SK-N-SH (cell line): Measurements from ENCODE around the gene EXOC7. TPM values are rescaled to one million over a fixed set of nuclear protein-coding genes. Genes with fewer than 3 reads are reported as not detected.

Source experiments
- CTCF ChIA-PET: fragments of 300-600, 350-600 bp; formaldehyde crosslinking; extraction: SDS; loops from one replicate; lab custom pipeline; 2021; lab: Yijun Ruan, JAX
- POLR2A ChIA-PET: fragments of 350-600 bp; sonication (Branson Sonifier 250); formaldehyde crosslinking; extraction: SDS; loops from one replicate; lab custom pipeline; 2020; ENCODE audit warnings: antibody characterized with exemption, inconsistent platforms; lab: Yijun Ruan, JAX
- DNase-seq: peaks from one replicate; pipeline ENCODE4 v3.0.0; 2012
- H2AFZ ChIP-seq: fragments of 200-600 bp; sonication (generic); 2 replicates; pipeline ENCODE4 v1.8.1; 2016; ENCODE audit warnings: antibody characterized with exemption, mild to moderate bottlenecking, low read depth
- H3F3A ChIP-seq: fragments of 200-600 bp; sonication (generic); replicated peaks from 2 replicates; pipeline ENCODE3; 2016; ENCODE audit warnings: antibody characterized with exemption, mild to moderate bottlenecking; ENCODE audit not compliant: insufficient read depth
- H3K27ac ChIP-seq, 2 experiments: fragments of 200-500 bp in 1 of 2; fragments of 200-600 bp in 1 of 2; sonication (Bioruptor generic) in 1 of 2; sonication (generic), shearing (Covaris generic) in 1 of 2; 2 replicates each; pipeline versions ENCODE4 v1.5.1 to v1.6.1; 2014 to 2016; ENCODE audit warnings: low read depth in 2 of 2, inconsistent platforms in 1 of 2, low read length in 1 of 2, mild to moderate bottlenecking in 1 of 2, mixed read lengths in 1 of 2
- H3K27me3 ChIP-seq: fragments of 200-600 bp; sonication (generic), shearing (Covaris generic); 2 replicates; pipeline ENCODE4 v1.6.1; 2016; ENCODE audit warnings: mixed run types; ENCODE audit not compliant: insufficient read depth
- H3K36me3 ChIP-seq, 2 experiments: fragments of 200-500 bp in 1 of 2; fragments of 200-600 bp in 1 of 2; sonication (Bioruptor generic) in 1 of 2; sonication (generic) in 1 of 2; replicated peaks in 1 of 2; 2 replicates each; pipeline versions ENCODE3 to v1.5.1; 2014 to 2016; ENCODE audit warnings: low read length in 1 of 2, mild to moderate bottlenecking in 1 of 2; ENCODE audit not compliant: insufficient read depth in 2 of 2, control insufficient read depth in 1 of 2
- H3K4me1 ChIP-seq, 2 experiments: fragments of 200-500 bp in 1 of 2; fragments of 200-600 bp in 1 of 2; sonication (Bioruptor generic) in 1 of 2; sonication (generic), shearing (Covaris generic) in 1 of 2; 2 replicates each; pipeline versions ENCODE4 v1.5.1 to v1.6.1; 2014 to 2016; ENCODE audit warnings: low read depth in 1 of 2, low read length in 1 of 2, mixed run types in 1 of 2; ENCODE audit not compliant: insufficient read depth in 2 of 2, control insufficient read depth in 1 of 2
- H3K4me2 ChIP-seq: fragments of 200-600 bp; sonication (generic), shearing (Covaris generic); 2 replicates; pipeline ENCODE4 v1.6.1; 2017; ENCODE audit warnings: mixed run types
- H3K4me3 ChIP-seq, 2 experiments: fragments of 200-500 bp in 1 of 2; fragments of 200-600 bp in 1 of 2; sonication (Bioruptor generic) in 1 of 2; sonication (generic), shearing (Covaris generic) in 1 of 2; 2 replicates each; pipeline versions ENCODE4 v1.5.1 to v1.8.1; 2014 to 2016; ENCODE audit warnings: low read depth in 2 of 2, inconsistent platforms in 1 of 2, low read length in 1 of 2, mild to moderate bottlenecking in 1 of 2, mixed read lengths in 1 of 2, moderate library complexity in 1 of 2
- H3K79me2 ChIP-seq: fragments of 200-600 bp; sonication (generic); 2 replicates; pipeline ENCODE4 v1.8.1; 2017; ENCODE audit warnings: mild to moderate bottlenecking; ENCODE audit not compliant: insufficient read depth
- H3K9ac ChIP-seq: fragments of 200-600 bp; sonication (generic); 2 replicates; pipeline ENCODE4 v1.6.1; 2017; ENCODE audit warnings: mixed run types
- H3K9me2 ChIP-seq: fragments of 200-600 bp; sonication (generic); 2 replicates; pipeline ENCODE4 v1.6.1; 2017; ENCODE audit warnings: mixed run types
- H3K9me3 ChIP-seq: fragments of 200-600 bp; sonication (generic); 2 replicates; pipeline ENCODE4 v1.6.1; 2017; ENCODE audit warnings: mixed run types, mild to moderate bottlenecking, moderate library complexity
- H4K20me1 ChIP-seq: fragments of 200-600 bp; sonication (generic); 2 replicates; pipeline ENCODE4 v1.6.1; 2017; ENCODE audit warnings: mild to moderate bottlenecking, mixed run types; ENCODE audit not compliant: insufficient read depth
- CHD2 ChIP-seq: fragments of 150-350 bp; IDR thresholded peaks from 2 replicates; pipeline ENCODE4 v1.6.1; 2018; ENCODE audit warnings: low read length; ENCODE audit not compliant: partially characterized antibody
- FOSL2 ChIP-seq: IDR thresholded peaks from 2 replicates; pipeline ENCODE4 v1.4.0; 2012; ENCODE audit warnings: low read depth, mild to moderate bottlenecking, moderate library complexity, borderline replicate concordance
- FOXM1 ChIP-seq: IDR thresholded peaks from 2 replicates; pipeline ENCODE4 v1.4.0; 2012; ENCODE audit warnings: low read depth, mild to moderate bottlenecking
- GABPA ChIP-seq: IDR thresholded peaks from 2 replicates; pipeline ENCODE4 v1.4.0; 2012; ENCODE audit warnings: low read depth, mild to moderate bottlenecking
- IRF3 ChIP-seq: fragments of 150-350 bp; IDR thresholded peaks from 2 replicates; pipeline ENCODE4 v1.6.1; 2016; ENCODE audit warnings: mild to moderate bottlenecking, low read depth, low read length
- MAX ChIP-seq: IDR thresholded peaks from 2 replicates; pipeline ENCODE4 v1.4.0; 2012; ENCODE audit warnings: low read depth
- MEF2A ChIP-seq: IDR thresholded peaks from 2 replicates; pipeline ENCODE4 v1.4.0; 2012; ENCODE audit warnings: low read depth, borderline replicate concordance
- NRF1 ChIP-seq: IDR thresholded peaks from 2 replicates; pipeline ENCODE4 v1.6.1; 2012; ENCODE audit warnings: low read depth, mild to moderate bottlenecking, low read length
- PBX3 ChIP-seq: IDR thresholded peaks from 2 replicates; pipeline ENCODE4; 2012
- POLR2AphosphoS5 ChIP-seq: IDR thresholded peaks from 2 replicates; pipeline ENCODE4 v1.6.1; 2012; ENCODE audit warnings: low read depth, low read length
- RCOR1 ChIP-seq: fragments of 150-350 bp; IDR thresholded peaks from 2 replicates; pipeline ENCODE4 v1.6.1; 2017; ENCODE audit warnings: antibody characterized with exemption, low read length
- REST ChIP-seq: IDR thresholded peaks from 2 replicates; pipeline ENCODE4 v1.6.1; 2012; ENCODE audit warnings: mild to moderate bottlenecking, low read depth, low read length, moderate library complexity
- SMC3 ChIP-seq: IDR thresholded peaks from 2 replicates; pipeline ENCODE4 v1.6.1; 2012; ENCODE audit warnings: low read depth, low read length, improper control_type of control experiment
- USF2 ChIP-seq: fragments of 150-350 bp; IDR thresholded peaks from 2 replicates; pipeline ENCODE4 v1.6.1; 2017; ENCODE audit warnings: antibody characterized with exemption, low read length, low read depth, borderline replicate concordance
- WGBS: methylation state at CpG from one replicate; pipeline ENCODE4 v1.1.6; 2017; ENCODE audit warnings: low lambda C conversion rate; 5-methylcytosine and 5-hydroxymethylcytosine counted together
- polyA plus RNA-seq, 3 experiments: library from polyadenylated mRNA; depleted of rRNA; stranded (reverse); fragments of >200 nt; gene quantifications; 2 replicates each; pipeline ENCODE4 v1.2.3, GENCODE V29; 2012

EXOC7 gene
- polyA plus RNA-seq, 1 of the 3 experiments (the other 2 are of a cell fraction): 129 TPM

- TF ChIP-seq REST: no peak
Observed at GRCh38 chr17:76089680-76090516, 13.7 kb downstream of the EXOC7 start (continued).

GRCh38 chr17:76088868-76089576 lies 14.6 kb downstream of the EXOC7 start:
- no peaks in the 10 kb centered on the region for H4K20me1 ChIP-seq
- no peak for TF ChIP-seq MAX
- TF ChIP-seq GABPA: no peak
- TF ChIP-seq PBX3: no peak
- no peak for TF ChIP-seq RCOR1
- TF ChIP-seq FOSL2: no peak
- no peak for TF ChIP-seq USF2
- TF ChIP-seq IRF3: no peak
- TF ChIP-seq SMC3: no peak
- no peak for TF ChIP-seq POLR2AphosphoS5
- TF ChIP-seq MEF2A: no peak
- TF ChIP-seq CHD2: no peak
- no peak for TF ChIP-seq FOXM1
- no peak for TF ChIP-seq NRF1
- WGBS: 96% methylated on average over 13 of the region's 25 CpGs
- H3K9ac ChIP-seq: no peak overlapping the region
- POLR2A ChIA-PET: interaction anchor here (1.4 kb wide), 1 partner anchor 9 kb away, joined by 8 read pairs; no protein-coding TSS in a partner anchor
- H3K27ac ChIP-seq: no peak overlapping the region
- no peaks in the 10 kb centered on the region for H3K9me2 ChIP-seq
- DNase-seq: peak; percentile 22
- H3K4me1 ChIP-seq: no peaks in the 10 kb centered on the region
- H3K79me2 ChIP-seq: no peaks in the 10 kb centered on the region; the same call in 1 of the 2 replicates
- peaks cover 38 to 96% of the 10 kb centered on the region in 2 experiments for H3K36me3 ChIP-seq
- CTCF ChIA-PET: interaction anchor here (0.7 to 3.2 kb wide), 9 partner anchors 9 to 184 kb away, joined by 3 to 10 read pairs (median 3); partner anchors contain the start of genes GALR2, MRPL38 and ZACN
- H3K4me2 ChIP-seq: no peak overlapping the region
- H3K9me3 ChIP-seq: no peaks in the 10 kb centered on the region
- no peaks in the 10 kb centered on the region for H3K27me3 ChIP-seq
- no peaks in the 10 kb centered on the region for H3F3A ChIP-seq
- H2AFZ ChIP-seq: no peak overlapping the region
- no peak overlapping the region for H3K4me3 ChIP-seq
